IMR-90 (cell line): ENCODE data around the gene NDUFA5. TPM values are rescaled to one million over a fixed set of nuclear protein-coding genes. Genes with fewer than 3 reads are reported as not detected.

Source experiments
- ATAC-seq: fragments of 200-7000 bp; cut with Tn5 transposase; 2 replicates; pipeline ENCODE4 v1.9.1; 2020; ENCODE audit warnings: low read depth, mild to moderate bottlenecking, moderate library complexity
- BruUV-seq: library from RNA; stranded (reverse); fragments of 400-500 nt; replicated peaks from 2 replicates; lab custom pipeline; 2021; lab: Mats Ljungman, UMichigan
- CTCF ChIA-PET: fragments of 300-600 bp; formaldehyde crosslinking; extraction: SDS; loops from one replicate; lab custom pipeline; 2021; ENCODE audit warnings: antibody characterized with exemption; lab: Yijun Ruan, JAX
- POLR2A ChIA-PET: fragments of 300-600 bp; sonication (Branson Sonifier 250); formaldehyde crosslinking; loops from one replicate; lab custom pipeline; 2022; ENCODE audit warnings: antibody characterized with exemption; ENCODE audit not compliant: unreplicated experiment; lab: Charles Lee
- DNase-seq: peaks from one replicate; pipeline ENCODE4 v3.0.0; 2013
- H2AFZ ChIP-seq: replicated peaks from 2 replicates; pipeline ENCODE3; 2013; ENCODE audit warnings: low read length, mild to moderate bottlenecking; ENCODE audit not compliant: poor library complexity
- H2AK5ac ChIP-seq: 2 replicates; pipeline ENCODE4 v1.6.1; 2013; ENCODE audit warnings: low read depth, low read length, inconsistent platforms
- H2AK9ac ChIP-seq: replicated peaks from 2 replicates; pipeline ENCODE3; 2013; ENCODE audit warnings: mild to moderate bottlenecking, low read depth, low read length, moderate library complexity; ENCODE audit not compliant: poor library complexity
- H2BK120ac ChIP-seq: 2 replicates; pipeline ENCODE4 v1.6.1; 2013; ENCODE audit warnings: low read depth, low read length, inconsistent platforms
- H2BK15ac ChIP-seq: 3 replicates; pipeline ENCODE4 v1.6.1; 2013; ENCODE audit warnings: low read depth, low read length, inconsistent platforms
- H2BK20ac ChIP-seq: 2 replicates; pipeline ENCODE4 v1.6.1; 2013; ENCODE audit warnings: low read depth, mild to moderate bottlenecking, inconsistent platforms, low read length, moderate library complexity
- H2BK5ac ChIP-seq: 2 replicates; pipeline ENCODE4 v1.6.1; 2013; ENCODE audit warnings: mild to moderate bottlenecking, low read depth, low read length, inconsistent platforms; ENCODE audit not compliant: poor library complexity, severe bottlenecking
- H3K14ac ChIP-seq: replicated peaks from 2 replicates; pipeline ENCODE4 v1.6.1; 2013; ENCODE audit warnings: low read depth, low read length, inconsistent platforms
- H3K18ac ChIP-seq: 2 replicates; pipeline ENCODE4 v1.6.1; 2013; ENCODE audit warnings: low read depth, low read length, control low read depth
- H3K23ac ChIP-seq: 2 replicates; pipeline ENCODE4 v1.6.1; 2013; ENCODE audit warnings: low read depth, low read length, inconsistent platforms
- H3K27ac ChIP-seq: 2 replicates; pipeline ENCODE4 v1.5.1; 2013; ENCODE audit warnings: mild to moderate bottlenecking, control low read depth, low read length; ENCODE audit not compliant: insufficient read depth
- H3K27me3 ChIP-seq: 2 replicates; pipeline ENCODE4 v1.6.1; 2013; ENCODE audit warnings: low read length; ENCODE audit not compliant: control insufficient read depth, insufficient read depth
- H3K36me3 ChIP-seq: 2 replicates; pipeline ENCODE4 v1.6.1; 2013; ENCODE audit warnings: low read length, mixed read lengths; ENCODE audit not compliant: control insufficient read depth, insufficient read depth
- H3K4ac ChIP-seq: 2 replicates; pipeline ENCODE4 v1.6.1; 2013; ENCODE audit warnings: low read depth, low read length, inconsistent platforms
- H3K4me1 ChIP-seq: 2 replicates; pipeline ENCODE4 v1.6.1; 2013; ENCODE audit warnings: low read length, mixed read lengths; ENCODE audit not compliant: control insufficient read depth, insufficient read depth
- H3K4me2 ChIP-seq: 2 replicates; pipeline ENCODE4 v1.6.1; 2013; ENCODE audit warnings: low read depth, mild to moderate bottlenecking, control low read depth, low read length, moderate library complexity
- H3K4me3 ChIP-seq: 2 replicates; pipeline ENCODE4 v1.5.1; 2013; ENCODE audit warnings: low read depth, mild to moderate bottlenecking, control low read depth, low read length, moderate library complexity; ENCODE audit not compliant: insufficient read depth
- H3K56ac ChIP-seq: 2 replicates; pipeline ENCODE4 v1.6.1; 2013; ENCODE audit warnings: low read length, inconsistent platforms; ENCODE audit not compliant: insufficient read depth; ENCODE audit errors: extremely low read depth
- H3K79me1 ChIP-seq, 2 experiments: 2 replicates each; pipeline ENCODE4 v1.6.1; 2013; ENCODE audit warnings: low read length in 2 of 2, inconsistent platforms in 1 of 2, low read depth in 1 of 2
- H3K9ac ChIP-seq: 2 replicates; pipeline ENCODE4 v1.6.1; 2013; ENCODE audit warnings: low read depth, low read length, control low read depth
- H3K9me1 ChIP-seq: 2 replicates; pipeline ENCODE4 v1.6.1; 2013; ENCODE audit warnings: low read length, inconsistent platforms; ENCODE audit not compliant: insufficient read depth
- H3K9me3 ChIP-seq: 2 replicates; pipeline ENCODE4 v1.6.1; 2013; ENCODE audit warnings: low read length; ENCODE audit not compliant: control insufficient read depth, insufficient read depth
- H4K20me1 ChIP-seq: 2 replicates; pipeline ENCODE4 v1.6.1; 2013; ENCODE audit warnings: low read length, inconsistent platforms; ENCODE audit not compliant: insufficient read depth
- H4K5ac ChIP-seq: 2 replicates; pipeline ENCODE4 v1.6.1; 2013; ENCODE audit warnings: mild to moderate bottlenecking, low read depth, low read length, control low read depth
- H4K8ac ChIP-seq, 2 experiments: 2 replicates each; pipeline ENCODE4 v1.6.1; 2013; ENCODE audit warnings: low read depth in 2 of 2, low read length in 2 of 2, control low read depth in 1 of 2, inconsistent platforms in 1 of 2
- H4K91ac ChIP-seq: 2 replicates; pipeline ENCODE4 v1.6.1; 2013; ENCODE audit warnings: low read depth, low read length, inconsistent platforms; ENCODE audit not compliant: insufficient read depth
- BHLHE40 ChIP-seq: fragments of 150-350 bp; IDR thresholded peaks from 2 replicates; pipeline ENCODE4 v1.6.1; 2016; ENCODE audit warnings: mild to moderate bottlenecking, low read depth, low read length
- CEBPB ChIP-seq: IDR thresholded peaks from 2 replicates; pipeline ENCODE4 v1.6.1; 2012; ENCODE audit warnings: low read depth, low read length, improper control_type of control experiment
- CHD1 ChIP-seq: IDR thresholded peaks from 2 replicates; pipeline ENCODE4 v1.6.1; 2012; ENCODE audit warnings: low read depth, low read length, improper control_type of control experiment
- CTCF ChIP-seq: conservative IDR thresholded peaks from 2 replicates; pipeline ENCODE4 v1.5.1; 2012; ENCODE audit warnings: mild to moderate bottlenecking, low read depth, low read length, improper control_type of control experiment
- ELK1 ChIP-seq: fragments of 150-350 bp; IDR thresholded peaks from 2 replicates; pipeline ENCODE4 v1.6.1; 2016; ENCODE audit warnings: low read depth, mild to moderate bottlenecking, low read length, moderate library complexity, borderline replicate concordance
- MAFK ChIP-seq: IDR thresholded peaks from 2 replicates; pipeline ENCODE4 v1.6.1; 2012; ENCODE audit warnings: low read depth, low read length, improper control_type of control experiment
- MAZ ChIP-seq: IDR thresholded peaks from 2 replicates; pipeline ENCODE4 v1.6.1; 2012; ENCODE audit warnings: low read depth, mild to moderate bottlenecking, low read length, improper control_type of control experiment, moderate library complexity, borderline replicate concordance
- POLR2A ChIP-seq: IDR thresholded peaks from 2 replicates; pipeline ENCODE4 v1.6.1; 2012; ENCODE audit warnings: mild to moderate bottlenecking, low read depth, low read length
- RCOR1 ChIP-seq: IDR thresholded peaks from 2 replicates; pipeline ENCODE4 v1.6.1; 2012; ENCODE audit warnings: mild to moderate bottlenecking, low read length, improper control_type of control experiment; ENCODE audit not compliant: insufficient replicate concordance
- RFX5 ChIP-seq: IDR thresholded peaks from 2 replicates; pipeline ENCODE4 v1.8.0; 2012; ENCODE audit warnings: low read depth, mild to moderate bottlenecking, low read length, moderate library complexity
- SMC3 ChIP-seq: fragments of 150-350 bp; IDR thresholded peaks from 2 replicates; pipeline ENCODE4 v1.6.1; 2016; ENCODE audit warnings: low read depth, mild to moderate bottlenecking, antibody characterized with exemption, low read length, moderate library complexity
- USF2 ChIP-seq: fragments of 150-350 bp; IDR thresholded peaks from 2 replicates; pipeline ENCODE4 v1.6.1; 2017; ENCODE audit warnings: mild to moderate bottlenecking, antibody characterized with exemption, low read length, low read depth
- WGBS, 2 experiments: methylation state at CpG; one replicate each; pipeline versions ENCODE4 v1.1.5 to v1.1.7; 2013; ENCODE audit warnings: missing lambda C conversion rate in 2 of 2; ENCODE audit not compliant: insufficient read length in 1 of 2; ENCODE audit errors: extremely low coverage in 2 of 2; 5-methylcytosine and 5-hydroxymethylcytosine counted together
- dilution Hi-C: fragments of 300-500 bp; cut with HindIII; formaldehyde crosslinking; loops from one replicate; pipeline ENCODE4 v1.14.3; 2018; ENCODE audit warnings: low sequenced_read_pairs; ENCODE audit not compliant: unreplicated experiment
- in situ Hi-C: fragments of 300-500 bp; cut with MboI; formaldehyde crosslinking; loops from 3 replicates; pipeline ENCODE4 v1.14.3; 2019; ENCODE audit warnings: low sequenced_read_pairs, inconsistent platforms, mixed read lengths
- intact Hi-C: fragments of 100-400 bp; cut with micrococcal nuclease; formaldehyde crosslinking; loops from 2 replicates; pipeline ENCODE4 v1.10.0; 2022
- polyA plus RNA-seq, 3 experiments: library from polyadenylated mRNA; depleted of rRNA; stranded (reverse); fragments of >200 nt; gene quantifications; 2 replicates each; pipeline ENCODE4 v1.2.3, GENCODE V29; 2012; ENCODE audit warnings: low replicate concordance in 1 of 3
- total RNA-seq: library from RNA; depleted of rRNA; stranded (reverse); fragments of >200 nt; gene quantifications from 2 replicates; pipeline ENCODE4 v1.2.3, GENCODE V29; 2012

NDUFA5 gene
- total and polyA plus RNA-seq, 2 of the 4 experiments (the other 2 are of a cell fraction) = 2.9 to 12.1 TPM

GRCh38 chr7:123604739-123605138 is 47.1 kb upstream of the NDUFA5 start:
- POLR2A ChIA-PET = no interaction called here
- Histone ChIP-seq H3K36me3 (no peaks in the 10 kb centered on the region), H2AFZ (no peak overlapping the region), H2BK20ac (no peak overlapping the region), H3K9ac (no peak overlapping the region), H4K91ac (no peak overlapping the region), H3K14ac (no peak overlapping the region), H3K56ac (no peak overlapping the region), H3K79me1 (no peaks in the 10 kb centered on the region), H3K9me3 (no peaks in the 10 kb centered on the region), H4K8ac (no peak overlapping the region), H2AK9ac (no peak overlapping the region), H3K27me3 (peaks cover 1% of the 10 kb centered on the region), H3K9me1 (no peaks in the 10 kb centered on the region), H2BK5ac (no peak overlapping the region), H4K5ac (no peak overlapping the region), H3K4me3 (no peak overlapping the region), H2BK15ac (no peak overlapping the region), H3K23ac (no peak overlapping the region), H2BK120ac (no peak overlapping the region), H2AK5ac (no peak overlapping the region), H3K4me1 (no peaks in the 10 kb centered on the region), H3K27ac (no peak overlapping the region), H4K20me1 (no peaks in the 10 kb centered on the region), H3K18ac (no peak overlapping the region), H3K4ac (no peak overlapping the region), H3K4me2 (no peak overlapping the region)
- intact Hi-C loops (no loop called here), in situ Hi-C loops (no loop called here), dilution Hi-C loops (no loop called here)
- TF ChIP-seq CEBPB = no peak
- TF ChIP-seq MAZ = no peak
- no peak for TF ChIP-seq MAFK
- TF ChIP-seq RFX5 = no peak
- no peak for TF ChIP-seq POLR2A
- TF ChIP-seq USF2 = no peak
- TF ChIP-seq RCOR1 = no peak
- no peak for TF ChIP-seq SMC3
- TF ChIP-seq BHLHE40 = no peak
- TF ChIP-seq CHD1 = no peak
- no peak for TF ChIP-seq ELK1
- TF ChIP-seq CTCF = no peak
- 79% methylated on average over 2 of the region's 3 CpGs; no CpG with 5 or more reads in 1 of the 2 experiments for WGBS, 2 experiments
- no peak for ATAC-seq
- no TSS peak for BruUV-seq
- no peak for DNase-seq
- CTCF ChIA-PET = no interaction called here
